ENCODE measurements around the gene TNS3. TPM values are rescaled to one million over a fixed set of nuclear protein-coding genes. Genes with fewer than 3 reads are reported as not detected.

The TNS3 gene
- total RNA-seq, 1 donor from 2014 or later, result 47.2 TPM

DNA sequence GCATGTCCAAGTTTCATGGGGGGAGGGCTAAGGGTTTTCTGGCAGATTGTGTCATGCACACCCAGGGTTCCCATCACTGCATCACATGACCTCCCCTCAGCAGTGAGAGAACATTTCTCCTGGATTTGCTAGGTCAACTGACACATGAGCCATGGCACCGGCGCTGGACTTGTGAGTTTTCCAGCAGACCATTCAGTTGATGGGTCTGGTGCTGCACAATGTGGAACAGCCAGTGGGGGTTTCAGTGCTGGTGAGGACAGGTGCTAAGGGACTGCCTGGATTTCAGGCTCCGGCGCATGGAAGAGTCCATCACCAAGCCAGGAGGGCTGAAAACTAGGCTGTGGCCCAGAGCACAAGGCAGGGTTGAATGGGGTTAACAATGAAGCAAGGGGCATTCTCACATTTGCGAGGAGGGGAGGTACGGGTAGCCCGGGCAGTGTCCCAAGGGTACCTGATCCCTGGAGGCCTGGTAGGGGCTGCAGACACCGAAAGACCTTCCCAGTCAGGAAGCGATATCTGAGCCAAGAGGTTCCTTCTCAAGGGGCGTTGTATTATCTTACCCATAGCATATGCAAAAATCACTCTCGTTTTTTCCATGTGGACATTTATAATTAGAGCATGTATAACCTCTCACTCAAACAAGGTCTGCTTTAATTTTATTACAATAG, 203.0 kb downstream of the TNS3 start:
- ATAC-seq, result no peak
- DNase-seq (ENCODE audit: low spot score), result no peak

DNA sequence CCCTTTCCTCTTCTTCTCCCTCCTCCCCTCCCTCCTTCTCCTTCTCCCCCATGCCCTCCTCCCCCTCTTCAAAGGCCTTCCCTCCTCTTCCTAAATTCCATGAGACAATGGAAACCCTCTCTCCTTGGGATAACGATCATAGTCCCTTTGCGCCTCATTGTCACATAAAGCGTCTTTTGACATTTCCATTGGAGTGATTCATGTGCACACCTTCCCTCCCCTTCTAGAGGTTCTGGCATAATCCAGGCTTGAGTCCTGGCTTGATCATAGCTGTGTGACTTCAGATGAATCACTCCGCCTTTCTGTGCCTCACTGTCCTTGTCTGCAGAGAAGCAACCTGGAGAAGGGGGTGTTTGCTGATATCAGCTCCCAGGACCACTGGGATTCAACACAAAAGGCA, 204.2 kb downstream of the TNS3 start:
- ATAC-seq (no peak), DNase-seq (ENCODE audit: low spot score) (no peak)

DNA sequence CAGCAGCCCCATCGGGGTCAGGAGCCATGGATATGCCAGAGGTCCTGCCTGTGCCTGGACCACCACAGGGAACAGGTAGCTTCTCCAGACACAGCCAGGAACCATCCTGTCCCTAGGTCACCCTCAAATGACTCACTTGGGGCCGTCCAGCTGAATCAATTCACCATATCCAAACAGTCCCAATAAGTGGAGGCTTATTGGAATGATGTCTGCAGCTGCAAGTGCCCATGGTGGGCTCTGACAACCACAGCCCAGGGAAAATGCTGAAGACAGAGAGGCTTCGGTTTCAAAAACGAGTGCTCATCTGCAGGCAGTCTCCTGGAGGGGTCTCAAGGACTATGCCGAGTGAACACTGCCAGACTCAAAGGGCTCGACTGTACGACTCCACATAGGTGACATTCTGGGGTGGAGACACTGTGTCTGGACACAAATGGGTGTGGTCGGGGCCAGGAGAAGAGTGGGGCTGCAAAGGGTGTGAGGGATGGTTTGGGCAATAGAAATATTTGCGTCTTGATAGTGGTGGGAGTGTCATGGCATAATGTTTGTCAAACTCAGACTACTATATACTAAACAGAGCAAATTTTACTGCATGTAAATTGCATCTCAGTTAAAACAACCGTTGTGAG, 204.8 kb downstream of the TNS3 start:
- ATAC-seq, result no peak
- DNase-seq (ENCODE audit: low spot score), result no peak

- no peak for ATAC-seq
- no peak for DNase-seq (ENCODE audit: low spot score)
Measured at GRCh38 chr7:47375121-47375938, 206.6 kb downstream of the TNS3 start.

DNA sequence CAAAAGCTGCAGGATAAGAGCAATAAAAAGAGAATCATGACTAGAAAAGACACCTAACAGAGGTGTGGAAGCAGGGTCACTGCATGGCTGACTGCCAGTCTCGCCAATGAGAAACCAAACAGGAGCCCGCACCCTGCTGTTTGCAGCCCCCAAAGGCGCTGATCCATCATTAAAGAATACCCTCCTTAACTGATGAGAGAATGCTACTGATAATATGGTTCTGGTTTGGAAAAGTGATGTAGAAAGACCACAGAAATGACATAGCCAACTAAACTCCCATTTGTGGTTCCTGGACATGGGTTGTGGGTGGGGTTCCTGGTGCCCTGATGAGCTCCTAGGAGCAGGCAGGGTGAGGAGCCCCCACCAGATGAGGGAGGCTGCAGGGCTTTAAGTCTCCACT, 207.4 kb downstream of the TNS3 start:
- no peak for ATAC-seq
- DNase-seq (ENCODE audit: low spot score), result no peak

DNA sequence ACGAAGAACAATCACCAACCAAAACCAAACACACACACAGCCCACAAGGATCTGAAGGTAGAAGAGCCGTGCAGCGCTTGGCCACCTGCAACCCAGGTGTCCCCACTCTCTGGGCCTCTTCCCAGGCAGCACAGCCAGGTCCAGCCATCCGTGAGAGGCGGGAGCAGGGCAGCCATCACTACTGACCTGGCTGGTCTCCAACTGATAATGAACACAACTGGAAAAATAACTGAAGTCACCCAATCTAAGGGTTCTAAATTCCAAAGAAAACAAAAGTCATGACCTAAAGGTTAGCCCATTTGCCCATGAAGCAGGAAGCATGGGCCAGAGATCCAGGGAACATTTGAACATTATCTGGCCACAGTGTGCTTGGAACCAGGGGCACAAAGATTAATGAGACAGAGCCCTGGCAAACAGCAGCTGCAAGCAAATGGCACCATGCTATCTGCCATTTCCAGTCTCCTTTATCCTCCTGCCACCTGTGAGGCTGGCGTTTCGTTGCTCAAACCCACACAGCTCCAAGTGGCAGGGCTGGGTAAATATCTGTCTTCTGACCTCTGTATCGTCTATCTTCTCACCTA, 207.9 kb downstream of the TNS3 start:
- DNase-seq (ENCODE audit: low spot score) (no peak), ATAC-seq (peak; percentile 43)

- ATAC-seq, result peak; percentile 86
- peak; percentile 92 for DNase-seq (ENCODE audit: low spot score)
Measured at GRCh38 chr7:47371733-47372368, 210.1 kb downstream of the TNS3 start.

GRCh38 chr7:47371317-47371716, 210.6 kb downstream of the TNS3 start:
- DNase-seq (ENCODE audit: low spot score) (no peak), ATAC-seq (no peak)

GRCh38 chr7:47370461-47371042, 211.4 kb downstream of the TNS3 start:
- DNase-seq (ENCODE audit: low spot score), result no peak
- no peak for ATAC-seq

DNA sequence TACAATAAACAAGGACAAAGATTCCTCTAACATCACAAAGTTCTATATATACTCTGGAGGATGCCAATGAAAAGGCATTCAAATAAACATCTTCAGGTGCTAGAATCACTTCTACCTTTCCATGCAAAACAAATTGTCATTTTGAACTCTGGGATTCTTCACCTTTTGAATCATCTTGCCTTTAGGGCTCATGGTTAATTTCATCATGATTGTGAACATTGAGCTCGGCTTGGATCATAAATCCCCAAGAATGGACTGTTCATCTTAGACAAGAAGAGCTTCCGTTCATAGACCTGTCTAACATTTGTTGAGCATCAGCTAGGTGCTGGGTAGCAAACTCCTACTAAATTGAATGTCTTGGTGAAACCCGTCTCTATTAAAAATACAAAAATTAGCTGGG, 212.2 kb downstream of the TNS3 start:
- DNase-seq (ENCODE audit: low spot score) (no peak), ATAC-seq (no peak)

DNA sequence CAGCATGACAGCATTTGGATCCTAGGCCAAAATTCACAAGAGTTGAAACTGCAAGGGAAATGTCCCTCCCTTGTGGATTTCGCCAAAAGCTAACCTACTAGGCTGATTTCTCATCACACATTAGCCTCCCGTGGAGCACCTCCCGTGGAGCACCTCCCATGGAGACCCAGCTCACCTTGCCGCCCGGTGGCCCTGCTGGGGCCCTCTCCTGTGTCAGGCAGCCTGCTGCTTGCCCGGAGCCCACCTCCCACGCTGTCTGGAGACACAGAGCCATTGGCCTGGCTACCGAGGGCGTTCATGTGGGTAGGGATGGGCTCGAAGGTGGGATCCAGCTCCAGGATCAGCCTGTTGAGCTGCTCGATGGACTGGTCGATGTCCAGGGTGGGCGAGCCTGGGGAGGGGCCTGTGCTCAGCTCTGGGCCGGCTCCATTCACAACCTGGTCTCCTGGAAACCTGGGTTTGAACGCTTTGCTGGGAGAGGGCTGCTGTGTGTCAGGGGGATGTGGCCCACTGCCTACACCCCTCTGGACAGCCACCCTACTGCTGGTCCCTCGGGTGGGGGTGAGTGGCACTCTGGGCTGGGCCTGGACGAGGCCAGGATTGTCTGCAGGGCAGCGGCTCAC, 213.6 kb downstream of the TNS3 start:
- no peak for DNase-seq (ENCODE audit: low spot score)
- ATAC-seq, result no peak

- no peak for DNase-seq (ENCODE audit: low spot score)
- no peak for ATAC-seq
Measured at GRCh38 chr7:47367369-47367768, 214.5 kb downstream of the TNS3 start.

DNA sequence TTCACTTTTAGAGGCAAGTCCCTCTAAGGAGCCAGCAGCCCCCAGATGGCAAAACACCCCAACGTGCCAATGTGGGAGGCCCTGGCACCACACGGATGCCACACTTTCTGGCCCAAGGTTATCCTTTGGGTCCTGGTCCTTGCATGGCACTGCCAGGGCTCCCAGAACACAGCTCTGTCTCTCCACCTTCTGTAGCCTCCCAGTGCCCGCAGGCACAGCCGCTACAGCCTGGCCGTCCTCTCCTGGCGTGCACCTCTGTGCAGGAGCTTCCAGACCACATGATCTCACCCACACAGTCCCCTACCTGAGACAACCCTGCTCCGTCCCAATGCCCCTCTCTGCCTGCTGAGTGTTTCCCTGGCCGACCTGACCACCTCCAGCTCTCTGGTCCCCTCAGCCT, 215.0 kb downstream of the TNS3 start:
- ATAC-seq (no peak), DNase-seq (ENCODE audit: low spot score) (no peak)

- DNase-seq (ENCODE audit: low spot score) (no peak), ATAC-seq (no peak)
Measured at GRCh38 chr7:47366211-47366610, 215.7 kb downstream of the TNS3 start.

DNA sequence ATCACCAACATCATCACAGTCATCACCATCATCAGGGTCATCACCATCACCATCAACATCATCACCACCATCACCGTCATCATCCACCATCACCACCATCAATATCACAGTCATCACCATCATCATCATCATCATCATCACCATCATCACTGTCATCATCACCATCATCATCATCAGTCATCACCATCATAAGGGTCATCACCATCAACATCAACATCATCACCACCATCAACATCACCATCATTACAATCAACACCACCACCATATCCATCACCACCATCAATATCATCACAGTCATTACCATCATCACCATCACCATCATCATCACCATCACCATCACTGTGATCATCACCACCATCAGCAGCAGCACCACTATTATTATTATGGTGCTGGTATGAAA, 218.9 kb downstream of the TNS3 start:
- DNase-seq (ENCODE audit: low spot score) (no peak), ATAC-seq (no peak)

DNA sequence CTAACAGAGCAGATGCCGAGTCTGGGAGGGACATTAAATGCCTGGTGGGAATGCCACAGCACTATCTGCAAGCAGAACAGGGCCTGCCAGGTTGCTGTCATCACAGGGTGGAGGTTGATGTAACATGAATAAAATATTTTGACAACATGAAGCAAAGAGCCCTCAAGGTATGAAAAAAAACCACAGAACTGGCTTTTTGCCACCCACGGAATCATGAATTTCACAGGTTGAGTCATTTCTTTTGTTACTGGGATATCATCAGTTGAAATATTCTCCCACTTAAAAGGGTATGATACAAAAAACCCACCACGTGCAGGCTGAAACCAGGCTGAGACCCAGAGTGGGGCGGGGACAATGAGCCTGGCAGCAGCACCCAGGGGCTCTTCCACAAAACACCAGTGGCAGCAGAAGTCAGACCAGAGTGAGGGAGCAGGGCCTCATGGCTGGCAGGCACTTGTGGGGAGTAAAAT, 220.1 kb downstream of the TNS3 start:
- DNase-seq (ENCODE audit: low spot score) (no peak), ATAC-seq (no peak)

DNA sequence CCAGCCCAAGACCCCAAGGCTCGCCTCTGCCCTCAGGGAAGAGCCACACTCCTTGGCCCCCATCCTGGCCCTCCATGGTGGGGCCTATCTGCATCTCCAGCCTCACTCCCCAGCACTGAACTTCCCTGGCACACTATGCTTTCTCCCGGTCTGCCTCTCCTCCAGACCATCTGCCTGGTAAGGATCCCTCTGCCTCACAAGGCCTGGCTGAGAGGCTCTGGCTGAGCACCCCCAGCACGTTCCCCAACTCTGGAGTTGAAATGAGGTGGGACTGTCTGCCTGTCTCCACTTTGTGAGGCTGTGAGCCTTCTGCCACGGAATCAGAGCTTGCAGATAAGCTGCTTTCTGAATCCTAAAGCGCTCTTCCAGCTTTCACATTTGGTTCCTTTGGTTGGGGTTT, 220.7 kb downstream of the TNS3 start:
- DNase-seq (ENCODE audit: low spot score) (peak; percentile 24), ATAC-seq (no peak)

- ATAC-seq (no peak), DNase-seq (ENCODE audit: low spot score) (no peak)
Measured at GRCh38 chr7:47360301-47360900, 221.5 kb downstream of the TNS3 start.

- ATAC-seq (no peak), DNase-seq (ENCODE audit: low spot score) (no peak)
Measured at GRCh38 chr7:47358944-47359588, 222.8 kb downstream of the TNS3 start.
